Loucy (cell line): ENCODE results near the gene ENC1.

Experiments
- H2AFZ ChIP-seq: fragments of 200-600 bp; sonication (generic); 2 replicates; pipeline ENCODE4 v1.6.0; 2016; ENCODE audit warnings: antibody characterized with exemption, mild to moderate bottlenecking, low read length, moderate library complexity
- H3F3A ChIP-seq: fragments of 200-600 bp; 2 replicates; pipeline ENCODE4 v1.6.0; 2016; ENCODE audit warnings: antibody characterized with exemption, low read depth, mild to moderate bottlenecking
- H3K27me3 ChIP-seq: fragments of 200-600 bp; sonication (generic); 2 replicates; pipeline ENCODE4 v1.6.1; 2014; ENCODE audit warnings: low read length, mild to moderate bottlenecking; ENCODE audit not compliant: insufficient read depth, poor library complexity, severe bottlenecking
- H3K36me3 ChIP-seq: fragments of 200-600 bp; sonication (generic); 2 replicates; pipeline ENCODE4 v1.6.1; 2016; ENCODE audit warnings: low read length; ENCODE audit not compliant: insufficient read depth
- H3K4me1 ChIP-seq: fragments of 200-600 bp; sonication (generic); 2 replicates; pipeline ENCODE4 v1.5.1; 2014; ENCODE audit warnings: low read length, mild to moderate bottlenecking; ENCODE audit not compliant: insufficient read depth, poor library complexity, severe bottlenecking
- H3K4me2 ChIP-seq: fragments of 200-600 bp; sonication (generic); 2 replicates; pipeline ENCODE4 v1.6.0; 2014; ENCODE audit warnings: antibody characterized with exemption, low read length, low read depth, mild to moderate bottlenecking; ENCODE audit not compliant: poor library complexity, severe bottlenecking
- H3K4me3 ChIP-seq: fragments of 200-600 bp; sonication (generic); 2 replicates; pipeline ENCODE4 v1.5.1; 2014; ENCODE audit warnings: low read length, mild to moderate bottlenecking, mixed read lengths; ENCODE audit not compliant: poor library complexity, severe bottlenecking
- H3K79me2 ChIP-seq: fragments of 200-600 bp; sonication (generic); 2 replicates; pipeline ENCODE4 v1.6.1; 2014; ENCODE audit warnings: low read length; ENCODE audit not compliant: insufficient read depth
- H3K9ac ChIP-seq: fragments of 200-600 bp; sonication (generic); 2 replicates; pipeline ENCODE4 v1.6.0; 2014; ENCODE audit warnings: mild to moderate bottlenecking, low read depth, low read length, moderate library complexity; ENCODE audit not compliant: poor library complexity, severe bottlenecking
- H3K9me2 ChIP-seq: fragments of 200-600 bp; sonication (generic); replicated peaks from 2 replicates; pipeline ENCODE4 v1.6.1; 2016; ENCODE audit warnings: low read depth, low read length, mixed read lengths
- H3K9me3 ChIP-seq: fragments of 200-600 bp; sonication (generic); 2 replicates; pipeline ENCODE4 v1.6.1; 2014; ENCODE audit warnings: mild to moderate bottlenecking, antibody characterized with exemption, low read length, low read depth; ENCODE audit not compliant: insufficient read depth
- H4K20me1 ChIP-seq: fragments of 200-600 bp; sonication (generic); 2 replicates; pipeline ENCODE4 v1.6.0; 2014; ENCODE audit warnings: antibody characterized with exemption, low read length, mild to moderate bottlenecking; ENCODE audit not compliant: insufficient read depth, poor library complexity, severe bottlenecking
- EZH2phosphoT487 ChIP-seq: fragments of 200-600 bp; IDR thresholded peaks from 2 replicates; pipeline ENCODE4 v1.6.1; 2018; ENCODE audit warnings: antibody characterized with exemption, mild to moderate bottlenecking, moderate library complexity, borderline replicate concordance
- TF ChIP-seq, protein P1 (sequence below): fragments of 200-600 bp; sonication (generic); conservative IDR thresholded peaks from 2 replicates; pipeline ENCODE4 v1.5.1; 2014; ENCODE audit warnings: mild to moderate bottlenecking, antibody characterized with exemption, low read length

Gene ENC1

DNA sequence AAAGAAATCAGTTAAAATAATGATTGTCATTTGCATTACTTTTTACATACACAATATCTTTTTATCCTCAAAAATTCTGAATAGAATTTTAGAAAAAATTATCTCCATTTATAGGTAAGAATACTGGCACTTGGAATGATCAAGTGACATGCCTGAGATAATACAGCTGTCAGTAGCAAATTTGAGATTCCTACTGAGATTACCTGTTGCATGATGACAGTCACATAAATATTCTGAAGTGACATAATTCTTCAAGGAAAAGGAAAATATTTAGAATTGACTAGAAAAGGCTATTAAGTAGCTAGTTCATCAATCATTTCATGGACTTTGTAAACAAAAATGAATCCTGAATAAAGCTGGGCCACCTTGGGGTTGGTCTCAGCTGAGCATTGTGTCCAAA is 15.2 kb upstream of the ENC1 start:
- no peak overlapping the region for H3K4me3 ChIP-seq
- H3K9me2 ChIP-seq: no peaks in the 10 kb centered on the region
- TF ChIP-seq EZH2phosphoT487: no peak
- TF ChIP-seq, protein P1, sequence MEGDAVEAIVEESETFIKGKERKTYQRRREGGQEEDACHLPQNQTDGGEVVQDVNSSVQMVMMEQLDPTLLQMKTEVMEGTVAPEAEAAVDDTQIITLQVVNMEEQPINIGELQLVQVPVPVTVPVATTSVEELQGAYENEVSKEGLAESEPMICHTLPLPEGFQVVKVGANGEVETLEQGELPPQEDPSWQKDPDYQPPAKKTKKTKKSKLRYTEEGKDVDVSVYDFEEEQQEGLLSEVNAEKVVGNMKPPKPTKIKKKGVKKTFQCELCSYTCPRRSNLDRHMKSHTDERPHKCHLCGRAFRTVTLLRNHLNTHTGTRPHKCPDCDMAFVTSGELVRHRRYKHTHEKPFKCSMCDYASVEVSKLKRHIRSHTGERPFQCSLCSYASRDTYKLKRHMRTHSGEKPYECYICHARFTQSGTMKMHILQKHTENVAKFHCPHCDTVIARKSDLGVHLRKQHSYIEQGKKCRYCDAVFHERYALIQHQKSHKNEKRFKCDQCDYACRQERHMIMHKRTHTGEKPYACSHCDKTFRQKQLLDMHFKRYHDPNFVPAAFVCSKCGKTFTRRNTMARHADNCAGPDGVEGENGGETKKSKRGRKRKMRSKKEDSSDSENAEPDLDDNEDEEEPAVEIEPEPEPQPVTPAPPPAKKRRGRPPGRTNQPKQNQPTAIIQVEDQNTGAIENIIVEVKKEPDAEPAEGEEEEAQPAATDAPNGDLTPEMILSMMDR: no peak
- no peaks in the 10 kb centered on the region for H3F3A ChIP-seq
- no peaks in the 10 kb centered on the region for H3K4me1 ChIP-seq
- H3K9ac ChIP-seq: no peak overlapping the region
- no peaks in the 10 kb centered on the region for H4K20me1 ChIP-seq
- no peaks in the 10 kb centered on the region for H3K27me3 ChIP-seq
- no peak overlapping the region for H2AFZ ChIP-seq
- H3K4me2 ChIP-seq: no peak overlapping the region
- no peaks in the 10 kb centered on the region for H3K79me2 ChIP-seq
- H3K9me3 ChIP-seq: no peaks in the 10 kb centered on the region
- no peaks in the 10 kb centered on the region for H3K36me3 ChIP-seq

DNA sequence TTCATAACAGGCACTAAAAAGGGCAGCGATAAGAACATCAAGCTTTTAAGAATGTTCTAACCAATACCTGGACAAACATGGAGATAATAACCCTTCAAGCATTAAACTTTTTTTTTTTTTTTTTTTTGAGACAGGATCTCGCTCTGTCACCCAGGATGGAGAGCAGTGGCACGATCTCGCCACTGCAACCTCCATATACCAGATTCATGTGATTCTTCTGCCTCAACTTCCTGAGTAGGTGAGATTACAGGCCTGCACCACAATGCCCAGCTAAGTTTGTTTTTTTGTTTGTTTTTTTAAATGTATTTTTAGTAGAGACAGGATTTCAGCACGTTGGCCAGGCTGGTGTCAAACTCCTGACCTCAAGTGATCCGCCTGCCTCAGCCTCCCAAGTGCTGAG is 14.7 kb upstream of the ENC1 start:
- no peak overlapping the region for H2AFZ ChIP-seq

DNA sequence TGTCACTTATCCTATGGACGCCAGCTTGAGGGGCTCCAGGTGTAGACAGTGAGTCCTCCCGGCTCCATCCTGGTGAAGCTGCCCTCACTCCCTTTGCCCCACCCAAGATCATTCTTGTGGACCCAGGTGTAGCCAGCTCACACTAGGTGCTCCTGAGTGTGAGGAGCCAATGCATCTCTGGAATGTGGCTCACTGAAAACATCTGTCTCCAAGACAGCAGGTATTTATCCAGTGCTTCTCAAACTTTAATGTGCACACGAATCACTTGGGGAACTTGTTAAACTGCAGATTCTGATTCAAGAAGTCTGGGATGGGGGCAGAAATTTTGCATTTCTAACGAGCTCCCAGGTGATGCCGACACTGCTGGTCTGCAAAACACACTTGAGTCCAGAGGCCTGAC is 13.5 kb upstream of the ENC1 start:
- Histone ChIP-seq H3K36me3 (no peaks in the 10 kb centered on the region), H3K9me3 (no peaks in the 10 kb centered on the region), H3K79me2 (no peaks in the 10 kb centered on the region), H3K4me1 (no peaks in the 10 kb centered on the region), H3K9ac (no peak overlapping the region), H2AFZ (no peak overlapping the region), H3K27me3 (no peaks in the 10 kb centered on the region), H4K20me1 (no peaks in the 10 kb centered on the region), H3F3A (no peaks in the 10 kb centered on the region), H3K9me2 (no peaks in the 10 kb centered on the region), H3K4me3 (no peak overlapping the region), H3K4me2 (no peak overlapping the region)
- no peak for TF ChIP-seq EZH2phosphoT487
- TF ChIP-seq, protein P1: no peak

More for the DNA sequence above, 14.7 kb upstream of the ENC1 start:
- H3K4me2 ChIP-seq: no peak overlapping the region
- no peaks in the 10 kb centered on the region for H3F3A ChIP-seq
- H3K9ac ChIP-seq: no peak overlapping the region
- H3K4me3 ChIP-seq: no peak overlapping the region
- H3K79me2 ChIP-seq: no peaks in the 10 kb centered on the region
- no peaks in the 10 kb centered on the region for H3K9me2 ChIP-seq
- no peaks in the 10 kb centered on the region for H3K9me3 ChIP-seq
- no peak for TF ChIP-seq EZH2phosphoT487
- H3K27me3 ChIP-seq: no peaks in the 10 kb centered on the region
- H3K4me1 ChIP-seq: no peaks in the 10 kb centered on the region
- H3K36me3 ChIP-seq: no peaks in the 10 kb centered on the region
- no peaks in the 10 kb centered on the region for H4K20me1 ChIP-seq

DNA sequence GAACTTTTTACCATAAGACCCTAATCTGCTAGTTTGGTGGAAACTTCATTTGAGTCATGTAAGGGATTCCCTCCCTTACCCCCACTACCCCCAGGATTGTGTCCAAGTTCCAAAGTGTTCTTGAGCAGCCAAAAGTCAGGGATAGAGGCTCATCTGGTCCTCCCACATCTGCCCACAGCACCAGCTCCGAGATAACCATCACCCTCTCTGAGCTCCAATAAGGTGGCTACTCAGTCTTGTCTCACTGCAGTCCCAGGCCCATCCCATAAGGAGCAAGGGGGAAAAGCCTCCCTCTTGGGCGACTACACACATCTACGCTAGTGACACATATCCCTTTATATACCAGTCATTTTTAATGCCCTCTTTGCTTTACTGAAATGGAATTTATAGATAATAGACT is 12.0 kb upstream of the ENC1 start:
- Histone ChIP-seq H3K9ac (no peak overlapping the region), H3K4me2 (no peak overlapping the region), H3K79me2 (no peaks in the 10 kb centered on the region), H3K4me3 (no peak overlapping the region), H3K4me1 (peaks cover 4% of the 10 kb centered on the region), H3K9me3 (no peaks in the 10 kb centered on the region), H3K36me3 (no peaks in the 10 kb centered on the region), H2AFZ (no peak overlapping the region), H3K27me3 (no peaks in the 10 kb centered on the region), H4K20me1 (no peaks in the 10 kb centered on the region), H3K9me2 (no peaks in the 10 kb centered on the region), H3F3A (no peaks in the 10 kb centered on the region)
- no peak for TF ChIP-seq EZH2phosphoT487
- TF ChIP-seq, protein P1: no peak
